ENCODE measurements around the gene CRYBA4.

The CRYBA4 gene

GRCh38 chr22:26665813-26666231 is 44.1 kb downstream of the CRYBA4 start:
- Histone ChIP-seq H3K4me1 (ENCODE audit: control insufficient read depth, insufficient read depth, low read depth, low read length) (peaks cover 4% of the 10 kb centered on the region), H2BK5ac (ENCODE audit: low read depth, low read length, poor library complexity, severe bottlenecking) (no peak overlapping the region), H2AK5ac (ENCODE audit: low read length, severe bottlenecking) (peak overlapping the region; percentile 49), H3K9ac (ENCODE audit: low read length) (peak overlapping the region; percentile 60), H2AFZ (ENCODE audit: low read depth, low read length) (no peak overlapping the region), H3K18ac (ENCODE audit: low read depth in 1 of 2, low read length in 2 of 2) (no peak overlapping the region), H3K23ac (ENCODE audit: low read length in 2 of 2) (no peak overlapping the region), H3K4me2 (ENCODE audit: low read length, poor library complexity, severe bottlenecking) (no peak overlapping the region), H3K27me3 (ENCODE audit: control insufficient read depth in 1 of 2, insufficient read depth in 1 of 2, low read length in 2 of 2) (peaks cover 0 to 11% of the 10 kb centered on the region in 2 experiments), H2BK120ac (ENCODE audit: low read depth, low read length) (no peak overlapping the region), H3K9me3 (ENCODE audit: control insufficient read depth, low read length) (no peaks in the 10 kb centered on the region), H2BK15ac (ENCODE audit: low read depth, poor library complexity, severe bottlenecking) (no peak overlapping the region), H3K79me1 (replicated peaks; ENCODE audit: low read length, poor library complexity, severe bottlenecking) (no peaks in the 10 kb centered on the region), H3K14ac (ENCODE audit: low read length in 2 of 2) (no peak overlapping the region), H3K4me3 (ENCODE audit: insufficient read depth in 1 of 2, low read depth in 1 of 2, low read length in 2 of 2) (no peak overlapping the region), H3K36me3 (ENCODE audit: control insufficient read depth in 1 of 2, insufficient read depth in 2 of 2, low read depth in 1 of 2, low read length in 2 of 2) (no peaks in the 10 kb centered on the region), H2BK12ac (ENCODE audit: low read length in 2 of 2) (no peak overlapping the region), H4K91ac (ENCODE audit: low read length) (no peak overlapping the region), H3K27ac (ENCODE audit: low read length, poor library complexity, severe bottlenecking) (no peak overlapping the region), H4K8ac (ENCODE audit: low read length) (no peak overlapping the region), H3K4ac (ENCODE audit: low read depth in 1 of 2, low read length in 2 of 2) (no peak overlapping the region)
- 46% methylated on average over 4 of the region's 4 CpGs for WGBS
- DNase-seq, result no peak

- Histone ChIP-seq H3K9me3 (ENCODE audit: control insufficient read depth, low read length) (no peaks in the 10 kb centered on the region), H3K36me3 (ENCODE audit: control insufficient read depth in 1 of 2, insufficient read depth in 2 of 2, low read depth in 1 of 2, low read length in 2 of 2) (no peaks in the 10 kb centered on the region), H2BK5ac (ENCODE audit: low read depth, low read length, poor library complexity, severe bottlenecking) (no peak overlapping the region), H3K18ac (ENCODE audit: low read depth in 1 of 2, low read length in 2 of 2) (no peak overlapping the region), H3K4me1 (ENCODE audit: control insufficient read depth, insufficient read depth, low read depth, low read length) (peaks cover 9% of the 10 kb centered on the region), H3K27me3 (ENCODE audit: control insufficient read depth in 1 of 2, insufficient read depth in 1 of 2, low read length in 2 of 2) (peaks cover 0 to 6% of the 10 kb centered on the region in 2 experiments), H3K9ac (ENCODE audit: low read length) (no peak overlapping the region), H2AK5ac (ENCODE audit: low read length, severe bottlenecking) (no peak overlapping the region), H3K79me1 (replicated peaks; ENCODE audit: low read length, poor library complexity, severe bottlenecking) (no peaks in the 10 kb centered on the region), H2AFZ (ENCODE audit: low read depth, low read length) (no peak overlapping the region), H4K8ac (ENCODE audit: low read length) (no peak overlapping the region), H3K4me3 (ENCODE audit: insufficient read depth in 1 of 2, low read depth in 1 of 2, low read length in 2 of 2) (no peak overlapping the region), H3K4ac (ENCODE audit: low read depth in 1 of 2, low read length in 2 of 2) (no peak overlapping the region), H2BK120ac (ENCODE audit: low read depth, low read length) (no peak overlapping the region), H2BK12ac (ENCODE audit: low read length in 2 of 2) (no peak overlapping the region), H2BK15ac (ENCODE audit: low read depth, poor library complexity, severe bottlenecking) (no peak overlapping the region), H3K14ac (ENCODE audit: low read length in 2 of 2) (no peak overlapping the region), H4K91ac (ENCODE audit: low read length) (peak overlapping the region; percentile 83), H3K23ac (ENCODE audit: low read length in 2 of 2) (no peak overlapping the region), H3K4me2 (ENCODE audit: low read length, poor library complexity, severe bottlenecking) (no peak overlapping the region), H3K27ac (ENCODE audit: low read length, poor library complexity, severe bottlenecking) (no peak overlapping the region)
- WGBS, result 80% methylated on average over 7 of the region's 13 CpGs
- no peak for DNase-seq
These were observed 45.4 kb downstream of the CRYBA4 start for GRCh38 chr22:26667140-26667539.

- Histone ChIP-seq H3K14ac (ENCODE audit: low read length in 2 of 2) (no peak overlapping the region), H4K8ac (ENCODE audit: low read length) (no peak overlapping the region), H2BK12ac (ENCODE audit: low read length in 2 of 2) (no peak overlapping the region), H3K18ac (ENCODE audit: low read depth in 1 of 2, low read length in 2 of 2) (no peak overlapping the region), H3K9me3 (ENCODE audit: control insufficient read depth, low read length) (no peaks in the 10 kb centered on the region), H3K4ac (ENCODE audit: low read depth in 1 of 2, low read length in 2 of 2) (no peak overlapping the region), H3K23ac (ENCODE audit: low read length in 2 of 2) (no peak overlapping the region), H3K79me1 (replicated peaks; ENCODE audit: low read length, poor library complexity, severe bottlenecking) (peaks cover 3% of the 10 kb centered on the region), H3K4me1 (ENCODE audit: control insufficient read depth, insufficient read depth, low read depth, low read length) (peaks cover 15% of the 10 kb centered on the region), H2BK120ac (ENCODE audit: low read depth, low read length) (no peak overlapping the region), H3K27ac (ENCODE audit: low read length, poor library complexity, severe bottlenecking) (no peak overlapping the region), H3K36me3 (ENCODE audit: control insufficient read depth in 1 of 2, insufficient read depth in 2 of 2, low read depth in 1 of 2, low read length in 2 of 2) (no peaks in the 10 kb centered on the region), H2BK5ac (ENCODE audit: low read depth, low read length, poor library complexity, severe bottlenecking) (no peak overlapping the region), H3K9ac (ENCODE audit: low read length) (no peak overlapping the region), H3K4me2 (ENCODE audit: low read length, poor library complexity, severe bottlenecking) (no peak overlapping the region), H4K91ac (ENCODE audit: low read length) (no peak overlapping the region), H2AK5ac (ENCODE audit: low read length, severe bottlenecking) (no peak overlapping the region), H3K27me3 (ENCODE audit: control insufficient read depth in 1 of 2, insufficient read depth in 1 of 2, low read length in 2 of 2) (no peaks in the 10 kb centered on the region), H3K4me3 (ENCODE audit: insufficient read depth in 1 of 2, low read depth in 1 of 2, low read length in 2 of 2) (no peak overlapping the region), H2AFZ (ENCODE audit: low read depth, low read length) (no peak overlapping the region), H2BK15ac (ENCODE audit: low read depth, poor library complexity, severe bottlenecking) (no peak overlapping the region)
- 38% methylated on average over 2 of the region's 2 CpGs for WGBS
- peak; percentile 84 for DNase-seq
These were observed 47.3 kb downstream of the CRYBA4 start for GRCh38 chr22:26669060-26669481.

GRCh38 chr22:26670459-26670858 is 48.7 kb downstream of the CRYBA4 start:
- no peak overlapping the region for H3K23ac ChIP-seq (ENCODE audit: low read length in 2 of 2)
- no peak overlapping the region for H3K14ac ChIP-seq (ENCODE audit: low read length in 2 of 2)
- no peak overlapping the region for H3K18ac ChIP-seq (ENCODE audit: low read depth in 1 of 2, low read length in 2 of 2)
- no peak overlapping the region for H4K91ac ChIP-seq (ENCODE audit: low read length)
- no peak overlapping the region for H2BK15ac ChIP-seq (ENCODE audit: low read depth, poor library complexity, severe bottlenecking)
- no peak overlapping the region for H2AFZ ChIP-seq (ENCODE audit: low read depth, low read length)
- no peaks in the 10 kb centered on the region for H3K36me3 ChIP-seq (ENCODE audit: control insufficient read depth in 1 of 2, insufficient read depth in 2 of 2, low read depth in 1 of 2, low read length in 2 of 2)
- no peak overlapping the region for H2BK5ac ChIP-seq (ENCODE audit: low read depth, low read length, poor library complexity, severe bottlenecking)
- H3K79me1 ChIP-seq (replicated peaks; ENCODE audit: low read length, poor library complexity, severe bottlenecking), result peaks cover 16% of the 10 kb centered on the region
- H3K27me3 ChIP-seq (ENCODE audit: control insufficient read depth in 1 of 2, insufficient read depth in 1 of 2, low read length in 2 of 2), result no peaks in the 10 kb centered on the region
- no peak overlapping the region for H2BK12ac ChIP-seq (ENCODE audit: low read length in 2 of 2)
- H3K4ac ChIP-seq (ENCODE audit: low read depth in 1 of 2, low read length in 2 of 2), result no peak overlapping the region
- no peaks in the 10 kb centered on the region for H3K9me3 ChIP-seq (ENCODE audit: control insufficient read depth, low read length)
- H3K4me2 ChIP-seq (ENCODE audit: low read length, poor library complexity, severe bottlenecking), result no peak overlapping the region
- WGBS, result 75% methylated on average over 4 of the region's 4 CpGs
- H2AK5ac ChIP-seq (ENCODE audit: low read length, severe bottlenecking), result no peak overlapping the region
- H3K27ac ChIP-seq (ENCODE audit: low read length, poor library complexity, severe bottlenecking), result no peak overlapping the region
- H3K4me3 ChIP-seq (ENCODE audit: insufficient read depth in 1 of 2, low read depth in 1 of 2, low read length in 2 of 2), result no peak overlapping the region
- H4K8ac ChIP-seq (ENCODE audit: low read length), result no peak overlapping the region
- H3K4me1 ChIP-seq (ENCODE audit: control insufficient read depth, insufficient read depth, low read depth, low read length), result peaks cover 23% of the 10 kb centered on the region
- no peak overlapping the region for H3K9ac ChIP-seq (ENCODE audit: low read length)
- no peak for DNase-seq
- no peak overlapping the region for H2BK120ac ChIP-seq (ENCODE audit: low read depth, low read length)
